H1 (cell line): ENCODE measurements around the gene EGFR. TPM values are rescaled to one million over a fixed set of nuclear protein-coding genes. Genes with fewer than 3 reads are reported as not detected.

Source experiments
- CTCF ChIA-PET: fragments of 300-600 bp; sonication (Branson Sonifier 250); formaldehyde crosslinking; loops from one replicate; lab custom pipeline; 2021; ENCODE audit not compliant: partially characterized antibody; lab: Charles Lee
- POLR2A ChIA-PET: fragments of 300-600 bp; sonication (Branson Sonifier 250); formaldehyde crosslinking; loops from one replicate; lab custom pipeline; 2021; ENCODE audit warnings: inconsistent platforms; ENCODE audit not compliant: partially characterized antibody; lab: Charles Lee
- DNase-seq, 2 experiments: peaks; one replicate each; pipeline versions ENCODE4 v3.0.0 to v3.0.0-alpha.2; 2010 to 2022; ENCODE audit warnings: low spot score in 2 of 2, low read depth in 1 of 2, mixed read lengths in 1 of 2
- FAIRE-seq: peaks from 2 replicates; lab custom pipeline; 2011; peaks lifted over from hg19 to GRCh38; lab: Jason Lieb, UNC
- H2AFZ ChIP-seq: 2 replicates; pipeline ENCODE4 v1.8.1; 2012; ENCODE audit warnings: low read length, inconsistent platforms
- H2AK5ac ChIP-seq: 2 replicates; pipeline ENCODE4 v1.6.1; 2013; ENCODE audit warnings: low read depth, low read length
- H2BK120ac ChIP-seq: replicated peaks from 2 replicates; pipeline ENCODE3; 2013; ENCODE audit warnings: low read depth, low read length, inconsistent platforms
- H2BK12ac ChIP-seq: 2 replicates; pipeline ENCODE4 v1.6.1; 2013; ENCODE audit warnings: low read depth, low read length
- H2BK15ac ChIP-seq: 2 replicates; pipeline ENCODE4 v1.6.1; 2013; ENCODE audit warnings: low read length
- H2BK20ac ChIP-seq: 2 replicates; pipeline ENCODE4 v1.6.1; 2013; ENCODE audit warnings: low read length
- H2BK5ac ChIP-seq: 2 replicates; pipeline ENCODE4 v1.6.1; 2013; ENCODE audit warnings: low read depth, low read length
- H3K14ac ChIP-seq: 2 replicates; pipeline ENCODE4 v1.6.1; 2013; ENCODE audit warnings: inconsistent platforms; ENCODE audit not compliant: insufficient read length
- H3K18ac ChIP-seq: 2 replicates; pipeline ENCODE4 v1.6.1; 2013; ENCODE audit warnings: low read length; ENCODE audit errors: extremely low read depth
- H3K23ac ChIP-seq: 2 replicates; pipeline ENCODE4 v1.6.1; 2013; ENCODE audit warnings: inconsistent platforms; ENCODE audit not compliant: insufficient read length
- H3K23me2 ChIP-seq: 2 replicates; pipeline ENCODE4 v1.6.1; 2013; ENCODE audit warnings: low read depth, low read length
- H3K27ac ChIP-seq: 2 replicates; pipeline ENCODE4 v1.6.1; 2011; ENCODE audit warnings: low read depth, low read length, inconsistent platforms
- H3K27me3 ChIP-seq, 4 experiments: replicated peaks in 1 of 4; 1 replicate in 1 of 4; 2 replicates in 3 of 4; pipeline versions ENCODE4 v1.6.1 to v1.8.1; 2011 to 2013; ENCODE audit warnings: low read length in 3 of 4, mild to moderate bottlenecking in 3 of 4, inconsistent platforms in 2 of 4, mixed read lengths in 2 of 4, moderate library complexity in 1 of 4; ENCODE audit not compliant: control insufficient read depth in 3 of 4, insufficient read depth in 3 of 4; ENCODE audit errors: extremely low read depth in 1 of 4
- H3K36me3 ChIP-seq, 4 experiments: 2 replicates each; pipeline versions ENCODE4 v1.6.1 to v1.8.1; 2011 to 2013; ENCODE audit warnings: mild to moderate bottlenecking in 4 of 4, low read length in 3 of 4, moderate library complexity in 2 of 4, control low read depth in 1 of 4, inconsistent platforms in 1 of 4; ENCODE audit not compliant: insufficient read depth in 4 of 4, control insufficient read depth in 2 of 4
- H3K4ac ChIP-seq: replicated peaks from 2 replicates; pipeline ENCODE3; 2013; ENCODE audit warnings: low read length, low read depth, mixed read lengths, inconsistent platforms; ENCODE audit not compliant: insufficient read length
- H3K4me1 ChIP-seq, 4 experiments: replicated peaks in 1 of 4; 1 replicate in 1 of 4; 2 replicates in 3 of 4; pipeline versions ENCODE4 v1.6.1 to v1.8.1; 2011 to 2013; ENCODE audit warnings: low read length in 3 of 4, inconsistent platforms in 2 of 4, mixed read lengths in 1 of 4; ENCODE audit not compliant: insufficient read depth in 4 of 4, control insufficient read depth in 3 of 4
- H3K4me2 ChIP-seq, 2 experiments: 2 replicates each; pipeline versions ENCODE4 v1.6.1 to v1.8.1; 2011 to 2013; ENCODE audit warnings: low read depth in 2 of 2, low read length in 2 of 2, control low read depth in 1 of 2, inconsistent platforms in 1 of 2, mild to moderate bottlenecking in 1 of 2; ENCODE audit not compliant: insufficient read depth in 1 of 2
- H3K4me3 ChIP-seq, 4 experiments: fragments of 200-600, 300-600 bp in 1 of 4; sonication (generic), shearing (Covaris generic), sonication (Bioruptor Twin) in 1 of 4; 2 replicates each; pipeline versions ENCODE4 v1.5.1 to v1.8.1; 2011 to 2016; ENCODE audit warnings: low read length in 4 of 4, low read depth in 3 of 4, control low read depth in 2 of 4, inconsistent platforms in 2 of 4, mild to moderate bottlenecking in 2 of 4, mixed read lengths in 1 of 4, moderate library complexity in 1 of 4; ENCODE audit not compliant: insufficient read depth in 2 of 4; ENCODE audit errors: extremely low read depth in 1 of 4
- H3K56ac ChIP-seq: replicated peaks from 2 replicates; pipeline ENCODE3; 2013; ENCODE audit warnings: low read depth, mild to moderate bottlenecking, mixed read lengths, low read length, inconsistent platforms; ENCODE audit not compliant: insufficient read length
- H3K79me1 ChIP-seq: 2 replicates; pipeline ENCODE4 v1.6.1; 2013; ENCODE audit warnings: low read depth, low read length, control low read depth
- H3K79me2 ChIP-seq, 2 experiments: 2 replicates each; pipeline versions ENCODE4 v1.6.1 to v1.8.1; 2012 to 2013; ENCODE audit warnings: low read length in 2 of 2, mild to moderate bottlenecking in 2 of 2, inconsistent platforms in 1 of 2; ENCODE audit not compliant: insufficient read depth in 2 of 2, control insufficient read depth in 1 of 2
- H3K9ac ChIP-seq, 4 experiments: replicated peaks in 1 of 4; 1 replicate in 1 of 4; 2 replicates in 3 of 4; pipeline versions ENCODE4 v1.6.1 to v1.8.1; 2011 to 2013; ENCODE audit warnings: low read depth in 3 of 4, low read length in 3 of 4, control low read depth in 2 of 4, mild to moderate bottlenecking in 2 of 4, moderate library complexity in 2 of 4, inconsistent platforms in 1 of 4; ENCODE audit errors: extremely low read depth in 1 of 4
- H3K9me3 ChIP-seq, 2 experiments: 2 replicates each; pipeline versions ENCODE4 v1.6.1 to v1.8.1; 2012 to 2013; ENCODE audit warnings: mild to moderate bottlenecking in 2 of 2, moderate library complexity in 2 of 2, control low read depth in 1 of 2, inconsistent platforms in 1 of 2, low read depth in 1 of 2, low read length in 1 of 2, mixed read lengths in 1 of 2; ENCODE audit not compliant: insufficient read depth in 2 of 2
- H4K20me1 ChIP-seq, 2 experiments: replicated peaks in 1 of 2; 2 replicates each; pipeline versions ENCODE3 to v1.8.1; 2011 to 2013; ENCODE audit warnings: inconsistent platforms in 2 of 2, low read length in 2 of 2, mild to moderate bottlenecking in 1 of 2; ENCODE audit not compliant: insufficient read depth in 2 of 2, control insufficient read depth in 1 of 2
- H4K5ac ChIP-seq: 2 replicates; pipeline ENCODE4 v1.6.1; 2013; ENCODE audit warnings: low read length, low read depth, mixed read lengths, inconsistent platforms; ENCODE audit not compliant: insufficient read length
- H4K8ac ChIP-seq: 2 replicates; pipeline ENCODE4 v1.8.0; 2013; ENCODE audit warnings: mild to moderate bottlenecking, moderate library complexity, low read length, inconsistent platforms; ENCODE audit not compliant: insufficient read depth; ENCODE audit errors: extremely low read depth
- H4K91ac ChIP-seq: replicated peaks from 2 replicates; pipeline ENCODE3; 2013; ENCODE audit warnings: low read length, mixed read lengths, inconsistent platforms; ENCODE audit not compliant: insufficient read length
- KDM4A ChIP-seq: IDR thresholded peaks from one replicate; pipeline ENCODE4 v1.7.1; 2012; ENCODE audit warnings: low read depth, mild to moderate bottlenecking, moderate library complexity, low read length, inconsistent platforms; ENCODE audit not compliant: severe bottlenecking
- SIRT6 ChIP-seq: IDR thresholded peaks from one replicate; pipeline ENCODE4 v1.7.1; 2012; ENCODE audit warnings: low read length, inconsistent platforms
- TAF1 ChIP-seq: IDR thresholded peaks from 2 replicates; pipeline ENCODE4 v1.6.1; 2011; ENCODE audit warnings: mild to moderate bottlenecking, low read depth, low read length
- TAF7 ChIP-seq: optimal IDR thresholded peaks from 2 replicates; pipeline ENCODE3; 2011; ENCODE audit warnings: low read depth, mild to moderate bottlenecking, inconsistent platforms, low read length, moderate library complexity, borderline replicate concordance
- ZNF274 ChIP-seq: IDR thresholded peaks from 2 replicates; pipeline ENCODE4 v1.7.0; 2012; ENCODE audit warnings: low read length, borderline replicate concordance; ENCODE audit errors: extremely low read depth
- WGBS, 2 experiments: shearing (Covaris generic) in 1 of 2; methylation state at CpG; one replicate each; pipeline versions ENCODE4 v1.1.6 to v1.1.7; 2013 to 2015; ENCODE audit warnings: low lambda C conversion rate in 2 of 2, mixed read lengths in 2 of 2, inconsistent platforms in 1 of 2, low coverage in 1 of 2, missing lambda C conversion rate in 1 of 2; ENCODE audit not compliant: insufficient replicate concordance in 2 of 2, insufficient coverage in 1 of 2, insufficient read length in 1 of 2; ENCODE audit errors: extremely low coverage in 1 of 2, missing lambda C conversion rate in 1 of 2; 5-methylcytosine and 5-hydroxymethylcytosine counted together
- polyA plus RNA-seq, 7 experiments: library from polyadenylated mRNA; depleted of rRNA in 3 of 7; stranded (reverse) in 5 of 7; unstranded in 2 of 7; fragments of >200 nt in 5 of 7; fragments of 200-250 nt in 2 of 7; gene quantifications; 1 replicate in 5 of 7; 2 replicates in 1 of 7; 4 replicates in 1 of 7; pipeline versions ENCODE4 v1.2.1 to v1.2.3, GENCODE V29; 2011 to 2013; ENCODE audit warnings: missing spikeins in 2 of 7, mixed read lengths in 2 of 7
- total RNA-seq: library from RNA; stranded (reverse); fragmentation: NEBNext Ultra II Directional; extraction: Animal tissue kit (Norgen Biotek cat#: 25700); gene quantifications from 2 replicates; pipeline ENCODE4 v1.2.1, GENCODE V29; 2021
- TF ChIP-seq, protein P1 (sequence below): IDR thresholded peaks from 2 replicates; pipeline ENCODE4 v1.6.1; 2012; ENCODE audit warnings: inconsistent platforms

EGFR gene
- total and polyA plus RNA-seq, 2 of the 8 experiments (the other 6 are each of a cell fraction or from before 2014, with no cell fraction given): 1.9 to 5.8 TPM

DNA sequence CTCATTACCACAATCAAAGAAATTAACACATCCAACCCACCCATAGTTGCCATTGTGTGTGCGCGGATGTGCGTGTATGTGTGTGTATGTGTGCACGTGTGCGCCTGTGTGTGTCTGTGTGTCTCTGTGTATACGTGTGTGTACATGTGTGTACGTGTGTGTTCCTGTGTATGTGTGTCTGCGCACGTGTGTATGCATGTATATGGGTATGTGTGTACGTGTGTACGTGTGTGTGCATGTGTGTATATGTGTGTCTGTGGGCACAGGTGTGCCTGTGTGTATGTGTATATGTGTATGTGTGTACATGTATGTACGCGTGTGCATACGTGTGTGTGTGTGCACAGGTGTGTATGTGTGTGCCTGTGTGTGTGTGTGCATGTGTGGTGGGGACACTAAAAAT is 48.9 kb downstream of the EGFR start:
- Histone ChIP-seq H3K9ac (no peak overlapping the region), H2AFZ (no peak overlapping the region), H3K9me3 (no peaks in the 10 kb centered on the region), H3K18ac (no peak overlapping the region), H4K91ac (peak overlapping the region; percentile 9), H2BK12ac (peak overlapping the region; percentile 94), H3K23ac (no peak overlapping the region), H2AK5ac (peak overlapping the region; percentile 99), H4K5ac (no peak overlapping the region), H3K27ac (no peak overlapping the region), H3K79me1 (0 out of 2 replicates have a peak, but pooled peaks cover 2% of the 10 kb centered on the region), H3K4me1 (peaks cover 0 to 9% (median 3%) of the 10 kb centered on the region in 4 experiments; a peak in 5 of 7 replicates), H3K27me3 (no peaks in the 10 kb centered on the region), H4K20me1 (peaks cover 0 to 3% of the 10 kb centered on the region in 2 experiments), H4K8ac (no peak overlapping the region), H3K36me3 (no peaks in the 10 kb centered on the region), H3K56ac (no peak overlapping the region), H3K4me3 (no peak overlapping the region), H2BK5ac (peak overlapping the region; percentile 69), H2BK15ac (peak overlapping the region; percentile 48; the same call in 1 of the 2 replicates), H3K23me2 (no peaks in the 10 kb centered on the region), H2BK20ac (no peak overlapping the region), H3K4ac (no peak overlapping the region), H3K4me2 (no peak overlapping the region), H3K14ac (no peak overlapping the region), H3K79me2 (no peaks in the 10 kb centered on the region), H2BK120ac (no peak overlapping the region)
- ChIA-PET CTCF (no interaction called here), POLR2A (no interaction called here)
- TF ChIP-seq TAF7 (no peak), KDM4A (no peak), SIRT6 (no peak), ZNF274 (no peak), TAF1 (no peak)
- TF ChIP-seq, protein P1, sequence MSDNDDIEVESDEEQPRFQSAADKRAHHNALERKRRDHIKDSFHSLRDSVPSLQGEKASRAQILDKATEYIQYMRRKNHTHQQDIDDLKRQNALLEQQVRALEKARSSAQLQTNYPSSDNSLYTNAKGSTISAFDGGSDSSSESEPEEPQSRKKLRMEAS: no peak
- no peak for DNase-seq
- 92% methylated on average over 13 of the region's 14 CpGs; no CpG with 5 or more reads in 1 of the 2 experiments for WGBS, 2 experiments
- no peak for FAIRE-seq
